GM23338 (cell line): ENCODE measurements around the gene ZBTB8OS.

Experiments used
- EZH2phosphoT487 ChIP-seq: fragments of 200-600 bp; sonication (generic); IDR thresholded peaks from one replicate; pipeline ENCODE4 v1.8.1; 2018; ENCODE audit warnings: antibody characterized with exemption; ENCODE audit not compliant: unreplicated experiment
- TF ChIP-seq, protein P1 (sequence below), 2 experiments: fragments of 200-600 bp in 1 of 2; sonication (generic) in 1 of 2; conservative IDR thresholded peaks; 2 replicates each; pipeline versions ENCODE4 v1.5.1 to v1.6.1; 2016 to 2017; ENCODE audit warnings: antibody characterized with exemption in 2 of 2, low read depth in 2 of 2, mild to moderate bottlenecking in 2 of 2, moderate library complexity in 1 of 2

DNA sequence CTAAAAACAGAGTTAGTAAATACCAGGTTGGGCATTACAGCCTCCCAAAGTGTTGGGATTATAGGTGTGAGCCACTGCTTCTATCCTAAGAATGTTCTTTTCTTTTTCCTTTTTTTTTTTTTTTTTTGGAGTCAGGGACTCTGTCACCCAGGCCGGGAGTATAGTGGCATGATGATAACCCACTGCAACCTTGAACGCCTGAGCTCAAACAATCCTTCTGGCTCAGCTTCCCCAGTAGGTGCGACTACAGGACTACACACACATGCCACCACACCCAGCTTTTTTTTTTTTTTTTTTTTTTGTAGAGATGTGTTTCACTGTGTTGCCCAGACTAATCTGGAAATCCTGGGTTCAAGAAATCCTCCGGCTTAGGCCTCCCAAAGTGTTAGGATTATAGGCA, 5.9 kb downstream of the ZBTB8OS start:
- TF ChIP-seq, protein P1, sequence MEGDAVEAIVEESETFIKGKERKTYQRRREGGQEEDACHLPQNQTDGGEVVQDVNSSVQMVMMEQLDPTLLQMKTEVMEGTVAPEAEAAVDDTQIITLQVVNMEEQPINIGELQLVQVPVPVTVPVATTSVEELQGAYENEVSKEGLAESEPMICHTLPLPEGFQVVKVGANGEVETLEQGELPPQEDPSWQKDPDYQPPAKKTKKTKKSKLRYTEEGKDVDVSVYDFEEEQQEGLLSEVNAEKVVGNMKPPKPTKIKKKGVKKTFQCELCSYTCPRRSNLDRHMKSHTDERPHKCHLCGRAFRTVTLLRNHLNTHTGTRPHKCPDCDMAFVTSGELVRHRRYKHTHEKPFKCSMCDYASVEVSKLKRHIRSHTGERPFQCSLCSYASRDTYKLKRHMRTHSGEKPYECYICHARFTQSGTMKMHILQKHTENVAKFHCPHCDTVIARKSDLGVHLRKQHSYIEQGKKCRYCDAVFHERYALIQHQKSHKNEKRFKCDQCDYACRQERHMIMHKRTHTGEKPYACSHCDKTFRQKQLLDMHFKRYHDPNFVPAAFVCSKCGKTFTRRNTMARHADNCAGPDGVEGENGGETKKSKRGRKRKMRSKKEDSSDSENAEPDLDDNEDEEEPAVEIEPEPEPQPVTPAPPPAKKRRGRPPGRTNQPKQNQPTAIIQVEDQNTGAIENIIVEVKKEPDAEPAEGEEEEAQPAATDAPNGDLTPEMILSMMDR (conservative IDR thresholded peaks at IDR 0.05; ENCODE audit: low read depth in 2 of 2): no peak
- TF ChIP-seq EZH2phosphoT487: no peak
